Measurements from ENCODE around the gene SMARCC1.

Gene SMARCC1

GRCh38 chr3:47536221-47536891, 245.3 kb downstream of the SMARCC1 start:
- DNase-seq: no peak
